Neural progenitor cell (in vitro differentiated cells): ENCODE data around the gene ENC1. TPM values are rescaled to one million over a fixed set of nuclear protein-coding genes. Genes with fewer than 3 reads are reported as not detected.

Experiments
- DNase-seq: peaks from one replicate; pipeline ENCODE4 v3.0.0-alpha.2; 2016; ENCODE audit warnings: low spot score
- H2AFZ ChIP-seq: fragments of 200-600 bp; sonication (generic); replicated peaks from 2 replicates; pipeline ENCODE4 v1.6.1; 2016; ENCODE audit warnings: antibody characterized with exemption
- H3F3A ChIP-seq: fragments of 200-600 bp; sonication (generic); 2 replicates; pipeline ENCODE4 v1.6.1; 2016; ENCODE audit warnings: antibody characterized with exemption, low read depth
- H3K27ac ChIP-seq: fragments of 200-600 bp; sonication (generic); 2 replicates; pipeline ENCODE4 v1.5.1; 2016; ENCODE audit warnings: mild to moderate bottlenecking
- H3K27me3 ChIP-seq: fragments of 200-600 bp; sonication (generic); 2 replicates; pipeline ENCODE4 v1.6.1; 2016; ENCODE audit warnings: mild to moderate bottlenecking, moderate library complexity
- H3K36me3 ChIP-seq: fragments of 200-600 bp; sonication (generic); 2 replicates; pipeline ENCODE4 v1.5.1; 2016
- H3K4me1 ChIP-seq: fragments of 200-600 bp; sonication (generic); 2 replicates; pipeline ENCODE4 v1.6.1; 2016; ENCODE audit warnings: mixed run types
- H3K4me2 ChIP-seq: fragments of 200-600 bp; sonication (generic); 2 replicates; pipeline ENCODE4 v1.6.1; 2016
- H3K4me3 ChIP-seq: fragments of 200-600 bp; sonication (generic); 2 replicates; pipeline ENCODE4 v1.5.1; 2016
- H3K79me2 ChIP-seq: fragments of 200-600 bp; sonication (generic); 2 replicates; pipeline ENCODE4 v1.6.1; 2016; ENCODE audit warnings: low read depth
- H3K9ac ChIP-seq: fragments of 200-600 bp; sonication (generic); 2 replicates; pipeline ENCODE4 v1.6.1; 2016
- H3K9me3 ChIP-seq: fragments of 200-600 bp; sonication (generic); 2 replicates; pipeline ENCODE4 v1.5.1; 2016; ENCODE audit warnings: low read depth
- H4K20me1 ChIP-seq: fragments of 200-600 bp; sonication (generic); 2 replicates; pipeline ENCODE4 v1.6.1; 2016; ENCODE audit warnings: low read depth
- H3K27ac Mint-ChIP-seq: 3 replicates; pipeline ENCODE4 v1.8.0; 2021; ENCODE audit warnings: mixed read lengths
- H3K27me3 Mint-ChIP-seq: 2 replicates; pipeline ENCODE4 v1.8.0; 2022; ENCODE audit warnings: low read depth, mild to moderate bottlenecking, inconsistent platforms, moderate library complexity, mixed read lengths; ENCODE audit not compliant: insufficient read depth
- H3K36me3 Mint-ChIP-seq: 3 replicates; pipeline ENCODE4 v1.8.0; 2021; ENCODE audit warnings: mixed read lengths
- H3K4me1 Mint-ChIP-seq: 3 replicates; pipeline ENCODE4 v1.8.0; 2021; ENCODE audit warnings: mixed read lengths
- H3K4me3 Mint-ChIP-seq: 3 replicates; pipeline ENCODE4 v1.8.0; 2021; ENCODE audit warnings: mild to moderate bottlenecking, moderate library complexity, mixed read lengths
- H3K9me3 Mint-ChIP-seq: 3 replicates; pipeline ENCODE4 v1.8.0; 2020; ENCODE audit warnings: mixed read lengths
- CTCF ChIP-seq: fragments of 200-600 bp; sonication (generic); IDR thresholded peaks from 2 replicates; pipeline ENCODE4 v1.5.1; 2017; ENCODE audit warnings: antibody characterized with exemption, mild to moderate bottlenecking
- EZH2 ChIP-seq: fragments of 200-600 bp; sonication (generic); IDR thresholded peaks from 2 replicates; pipeline ENCODE4 v1.6.1; 2017; ENCODE audit warnings: antibody characterized with exemption, mild to moderate bottlenecking, moderate library complexity
- EZH2phosphoT487 ChIP-seq: fragments of 200-600 bp; sonication (generic); IDR thresholded peaks from 2 replicates; pipeline ENCODE4 v1.6.1; 2017; ENCODE audit warnings: antibody characterized with exemption
- total RNA-seq: library from RNA; depleted of rRNA; stranded (reverse); fragments of >200 nt; gene quantifications from 2 replicates; pipeline ENCODE4 v1.2.3, GENCODE V29; 2015; ENCODE audit warnings: low replicate concordance

The ENC1 gene
- total RNA-seq, result 73.8 and 146 TPM in 2 replicates

- peak within 1 kb of the TSS; percentile 75 for H3K27ac ChIP-seq
- peaks cover 5% of the 10 kb centered on the region for H3K27me3 Mint-ChIP-seq
Measured at GRCh38 chr5:74640450-74640953, at the start of gene ENC1. TSS of gene ENC1 (minus strand) at chr5:74640728. CDS start at chr5:74636485, 4,243 bp downstream.

GRCh38 chr5:74686962-74687751 lies 46.6 kb upstream of the ENC1 start:
- Histone ChIP-seq H3K27me3 (no peaks in the 10 kb centered on the region), H3K27ac (no peak overlapping the region), H2AFZ (no peak overlapping the region), H3K4me3 (no peak overlapping the region), H3K4me2 (no peak overlapping the region), H3K36me3 (no peaks in the 10 kb centered on the region), H3K4me1 (peaks cover 8% of the 10 kb centered on the region), H3K9me3 (no peaks in the 10 kb centered on the region), H4K20me1 (no peaks in the 10 kb centered on the region), H3K9ac (no peak overlapping the region), H3K79me2 (no peaks in the 10 kb centered on the region), H3F3A (peaks cover 9% of the 10 kb centered on the region)
- Mint-ChIP-seq H3K27ac (no peak overlapping the region), H3K36me3 (no peaks in the 10 kb centered on the region), H3K9me3 (no peaks in the 10 kb centered on the region), H3K4me1 (peaks cover 10% of the 10 kb centered on the region), H3K4me3 (no peak overlapping the region), H3K27me3 (peaks cover 7% of the 10 kb centered on the region)
- no peak for DNase-seq
- no peak for TF ChIP-seq CTCF
- no peak for TF ChIP-seq EZH2
- TF ChIP-seq EZH2phosphoT487, result no peak

More at GRCh38 chr5:74640450-74640953, at the start of gene ENC1:
- peak; percentile 97 for DNase-seq
- Histone ChIP-seq H2AFZ (peak within 1 kb of the TSS; percentile 77), H3F3A (peaks cover 12% of the 10 kb centered on the region), H3K4me3 (peak within 1 kb of the TSS; percentile 96), H3K27me3 (no peaks in the 10 kb centered on the region), H3K4me1 (peaks cover 25% of the 10 kb centered on the region), H3K36me3 (no peaks in the 10 kb centered on the region), H3K9me3 (no peaks in the 10 kb centered on the region), H3K9ac (peak within 1 kb of the TSS; percentile 41), H3K79me2 (peaks cover 49% of the 10 kb centered on the region), H4K20me1 (peaks cover 48% of the 10 kb centered on the region), H3K4me2 (peak within 1 kb of the TSS; percentile 91)
- TF ChIP-seq EZH2 (peak; percentile 35), CTCF (peak; percentile 53), EZH2phosphoT487 (no peak)
- H3K4me1 Mint-ChIP-seq, result peaks cover 50% of the 10 kb centered on the region
- peaks cover 16% of the 10 kb centered on the region for H3K36me3 Mint-ChIP-seq
- H3K27ac Mint-ChIP-seq, result peak within 1 kb of the TSS; percentile 94
- H3K4me3 Mint-ChIP-seq, result peak within 1 kb of the TSS; percentile 96
- H3K9me3 Mint-ChIP-seq, result no peaks in the 10 kb centered on the region

- Histone ChIP-seq H3K79me2 (no peaks in the 10 kb centered on the region), H3K4me2 (peak overlapping the region; percentile 94), H3K36me3 (no peaks in the 10 kb centered on the region), H3K9me3 (no peaks in the 10 kb centered on the region), H3K27ac (no peak overlapping the region), H3F3A (peaks cover 9% of the 10 kb centered on the region), H3K27me3 (no peaks in the 10 kb centered on the region), H3K4me3 (peak overlapping the region; percentile 80), H3K4me1 (peaks cover 8% of the 10 kb centered on the region), H4K20me1 (no peaks in the 10 kb centered on the region), H3K9ac (peak overlapping the region; percentile 50), H2AFZ (no peak overlapping the region)
- TF ChIP-seq CTCF, result no peak
- peak overlapping the region; percentile 82 for H3K4me3 Mint-ChIP-seq
- H3K27ac Mint-ChIP-seq, result no peak overlapping the region
- H3K27me3 Mint-ChIP-seq, result peaks cover 7% of the 10 kb centered on the region
- no peaks in the 10 kb centered on the region for H3K36me3 Mint-ChIP-seq
- peaks cover 10% of the 10 kb centered on the region for H3K4me1 Mint-ChIP-seq
- H3K9me3 Mint-ChIP-seq, result no peaks in the 10 kb centered on the region
- no peak for DNase-seq
Measured at GRCh38 chr5:74685979-74686631, 45.6 kb upstream of the ENC1 start.
